HEK293 (cell line): ENCODE measurements around the gene SOX12.

ENCODE experiments used
- CTCF ChIP-seq: fragments of 450-650 bp; formaldehyde crosslinking; IDR thresholded peaks from 2 replicates; pipeline ENCODE4 v1.5.1; 2016; ENCODE audit warnings: missing biosample characterization, missing genetic modification characterization
- EGR2 ChIP-seq: fragments of 450-650 bp; formaldehyde crosslinking; IDR thresholded peaks from 2 replicates; pipeline ENCODE4 v1.5.1; 2016; ENCODE audit warnings: low read depth, missing biosample characterization, missing genetic modification characterization
- ELK4 ChIP-seq: IDR thresholded peaks from 2 replicates; pipeline ENCODE4 v1.6.1; 2011; ENCODE audit warnings: mild to moderate bottlenecking, low read depth, low read length, borderline replicate concordance
- FEZF1 ChIP-seq: fragments of 450-650 bp; formaldehyde crosslinking; IDR thresholded peaks from 2 replicates; pipeline ENCODE4 v1.5.1; 2016; ENCODE audit warnings: missing biosample characterization, missing genetic modification characterization
- GFI1B ChIP-seq: fragments of 450-650 bp; formaldehyde crosslinking; IDR thresholded peaks from 2 replicates; pipeline ENCODE4 v1.5.1; 2016; ENCODE audit warnings: missing biosample characterization, missing genetic modification characterization
- HOXD13 ChIP-seq: sonication (generic); formaldehyde crosslinking; IDR thresholded peaks from 2 replicates; pipeline ENCODE4 v1.8.0; 2022; ENCODE audit warnings: missing genetic modification reagents, borderline replicate concordance
- KLF8 ChIP-seq: fragments of 450-650 bp; formaldehyde crosslinking; IDR thresholded peaks from 2 replicates; pipeline ENCODE4 v1.5.1; 2016; ENCODE audit warnings: missing biosample characterization, missing genetic modification characterization
- MEIS1 ChIP-seq: sonication (generic); formaldehyde crosslinking; IDR thresholded peaks from 2 replicates; pipeline ENCODE4 v1.8.1; 2022; ENCODE audit warnings: missing genetic modification reagents, mild to moderate bottlenecking, borderline replicate concordance
- PRDM1 ChIP-seq: fragments of 450-650 bp; formaldehyde crosslinking; IDR thresholded peaks from 2 replicates; pipeline ENCODE4; 2016; ENCODE audit warnings: missing biosample characterization, missing genetic modification characterization
- PRDM4 ChIP-seq: fragments of 450-650 bp; formaldehyde crosslinking; IDR thresholded peaks from 2 replicates; pipeline ENCODE4 v1.5.1; 2017; ENCODE audit warnings: missing biosample characterization, missing genetic modification characterization
- RBAK ChIP-seq: fragments of 450-650 bp; formaldehyde crosslinking; IDR thresholded peaks from 2 replicates; pipeline ENCODE4 v1.5.1; 2016; ENCODE audit warnings: missing biosample characterization, missing genetic modification characterization
- SCRT2 ChIP-seq: fragments of 450-650 bp; formaldehyde crosslinking; IDR thresholded peaks from 2 replicates; pipeline ENCODE4 v1.5.1; 2016; ENCODE audit warnings: missing biosample characterization, missing genetic modification characterization
- WT1 ChIP-seq: fragments of 450-650 bp; formaldehyde crosslinking; IDR thresholded peaks from 2 replicates; pipeline ENCODE4 v1.5.1; 2016; ENCODE audit warnings: missing biosample characterization, missing genetic modification characterization
- ZBTB20 ChIP-seq: fragments of 450-650 bp; formaldehyde crosslinking; IDR thresholded peaks from 2 replicates; pipeline ENCODE4 v1.5.1; 2016; ENCODE audit warnings: missing biosample characterization, missing genetic modification characterization
- ZBTB44 ChIP-seq: fragments of 450-650 bp; IDR thresholded peaks from 2 replicates; pipeline ENCODE4 v1.5.1; 2018; ENCODE audit warnings: missing biosample characterization, mild to moderate bottlenecking, missing genetic modification characterization
- ZFHX2 ChIP-seq: fragments of 450-650 bp; formaldehyde crosslinking; conservative IDR thresholded peaks from 2 replicates; pipeline ENCODE4 v1.5.1; 2016; ENCODE audit warnings: missing biosample characterization, missing genetic modification characterization
- ZFP37 ChIP-seq: fragments of 450-650 bp; formaldehyde crosslinking; IDR thresholded peaks from 2 replicates; pipeline ENCODE4 v1.5.1; 2016; ENCODE audit warnings: missing biosample characterization, missing genetic modification characterization
- ZFP41 ChIP-seq: fragments of 450-650 bp; formaldehyde crosslinking; IDR thresholded peaks from 2 replicates; pipeline ENCODE4 v1.5.1; 2016; ENCODE audit warnings: missing biosample characterization, missing genetic modification characterization, borderline replicate concordance
- ZNF112 ChIP-seq: fragments of 450-650 bp; formaldehyde crosslinking; IDR thresholded peaks from 2 replicates; pipeline ENCODE4 v1.5.0; 2017; ENCODE audit warnings: missing biosample characterization, missing genetic modification characterization
- ZNF184 ChIP-seq: fragments of 450-650 bp; IDR thresholded peaks from 2 replicates; pipeline ENCODE4 v1.5.1; 2018; ENCODE audit warnings: missing biosample characterization, mild to moderate bottlenecking, missing genetic modification characterization
- ZNF214 ChIP-seq: fragments of 450-650 bp; formaldehyde crosslinking; IDR thresholded peaks from 2 replicates; pipeline ENCODE4 v1.5.1; 2017; ENCODE audit warnings: missing biosample characterization, mild to moderate bottlenecking, missing genetic modification characterization, borderline replicate concordance
- ZNF302 ChIP-seq: fragments of 450-650 bp; formaldehyde crosslinking; IDR thresholded peaks from 2 replicates; pipeline ENCODE4 v1.5.1; 2016; ENCODE audit warnings: missing biosample characterization, missing genetic modification characterization, low read depth
- ZNF513 ChIP-seq: fragments of 450-650 bp; IDR thresholded peaks from 2 replicates; pipeline ENCODE4 v1.5.1; 2018; ENCODE audit warnings: missing biosample characterization, missing genetic modification characterization
- ZNF529 ChIP-seq: fragments of 450-650 bp; formaldehyde crosslinking; IDR thresholded peaks from 2 replicates; pipeline ENCODE4 v1.5.1; 2017; ENCODE audit warnings: missing genetic modification characterization, missing biosample characterization; ENCODE audit not compliant: insufficient replicate concordance
- ZNF560 ChIP-seq: fragments of 450-650 bp; formaldehyde crosslinking; IDR thresholded peaks from 2 replicates; pipeline ENCODE4 v1.5.1; 2017; ENCODE audit warnings: missing biosample characterization, missing genetic modification characterization, borderline replicate concordance
- ZNF624 ChIP-seq: fragments of 450-650 bp; formaldehyde crosslinking; IDR thresholded peaks from 2 replicates; pipeline ENCODE4 v1.5.1; 2017; ENCODE audit warnings: missing biosample characterization, missing genetic modification characterization
- ZNF664 ChIP-seq: fragments of 450-650 bp; formaldehyde crosslinking; IDR thresholded peaks from 2 replicates; pipeline ENCODE4 v1.5.1; 2016; ENCODE audit warnings: missing biosample characterization, missing genetic modification characterization
- ZNF776 ChIP-seq: fragments of 450-650 bp; formaldehyde crosslinking; IDR thresholded peaks from 2 replicates; pipeline ENCODE4 v1.5.0; 2017; ENCODE audit warnings: missing biosample characterization, missing genetic modification characterization, borderline replicate concordance
- ZNF785 ChIP-seq: fragments of 450-650 bp; formaldehyde crosslinking; IDR thresholded peaks from 2 replicates; pipeline ENCODE4 v1.5.1; 2016; ENCODE audit warnings: missing biosample characterization, missing genetic modification characterization
- ZNF837 ChIP-seq: fragments of 450-650 bp; formaldehyde crosslinking; IDR thresholded peaks from 2 replicates; pipeline ENCODE4 v1.5.1; 2016; ENCODE audit warnings: missing biosample characterization, missing genetic modification characterization
- ZSCAN23 ChIP-seq: fragments of 450-650 bp; formaldehyde crosslinking; IDR thresholded peaks from 2 replicates; pipeline ENCODE4 v1.5.1; 2016; ENCODE audit warnings: missing biosample characterization, missing genetic modification characterization
- ZSCAN4 ChIP-seq: fragments of 450-650 bp; formaldehyde crosslinking; IDR thresholded peaks from 2 replicates; pipeline ENCODE4 v1.5.1; 2017; ENCODE audit warnings: missing biosample characterization, missing genetic modification characterization

The SOX12 gene

GRCh38 chr20:346640-347316, 21.4 kb downstream of the SOX12 start, which contains the start of gene NRSN2 (continued):
- peak; percentile 30; the same call in 1 of the 2 replicates for TF ChIP-seq WT1
- TF ChIP-seq ZSCAN23 (tag by site-specific recombination) = no peak
- TF ChIP-seq GFI1B = no peak
- peak; percentile 2; the same call in 1 of the 2 replicates for TF ChIP-seq ZFHX2 (tag by site-specific recombination)
- no peak for TF ChIP-seq FEZF1 (tag by site-specific recombination)
- TF ChIP-seq ZNF837 = no peak
- no peak for TF ChIP-seq ZNF184 (tag by site-specific recombination)
- TF ChIP-seq ZBTB44 (tag by site-specific recombination) = no peak
- TF ChIP-seq ZFP41 (tag by site-specific recombination) = no peak
- TF ChIP-seq ZNF302 = no peak
- TF ChIP-seq MEIS1 (CRISPR knock-in tag) = no peak
- no peak for TF ChIP-seq HOXD13 (CRISPR knock-in tag)
- TF ChIP-seq PRDM4 (tag by site-specific recombination) = peak; percentile 95
- TF ChIP-seq ZNF214 = no peak
- no peak for TF ChIP-seq ZNF112 (tag by site-specific recombination)
- peak; percentile 81; the same call in 1 of the 2 replicates for TF ChIP-seq ZBTB20 (tag by site-specific recombination)
- TF ChIP-seq ZNF529 (tag by site-specific recombination) = no peak
- no peak for TF ChIP-seq SCRT2 (tag by site-specific recombination)
- TF ChIP-seq RBAK (tag by site-specific recombination) = no peak
- no peak for TF ChIP-seq ZNF624 (tag by site-specific recombination)
- TF ChIP-seq ZNF513 (tag by site-specific recombination) = peak; percentile 64
- TF ChIP-seq ZNF560 (tag by site-specific recombination) = no peak
- TF ChIP-seq KLF8 (tag by site-specific recombination) = peak; percentile 77; the same call in 1 of the 2 replicates
- no peak for TF ChIP-seq ZNF776 (tag by site-specific recombination)
- TF ChIP-seq EGR2 = 0 out of 2 replicates have a peak, but pooled peaks have one; percentile 5
- TF ChIP-seq ZNF664 (tag by site-specific recombination) = no peak
- no peak for TF ChIP-seq ELK4
- no peak for TF ChIP-seq ZSCAN4 (tag by site-specific recombination)
- TF ChIP-seq PRDM1 = no peak
- TF ChIP-seq CTCF (tag by site-specific recombination) = no peak
- no peak for TF ChIP-seq ZFP37 (tag by site-specific recombination)
- no peak for TF ChIP-seq ZNF785 (tag by site-specific recombination)
